Measurements from ENCODE around the gene ATP8B4.

Gene ATP8B4

GRCh38 chr15:50059883-50060282, 59.1 kb downstream of the ATP8B4 start:
- peak; percentile 66 for DNase-seq

- DNase-seq, result no peak
These were observed 59.7 kb downstream of the ATP8B4 start for GRCh38 chr15:50059203-50059772.

GRCh38 chr15:50057905-50058639, 61.0 kb downstream of the ATP8B4 start:
- no peak for DNase-seq

DNA sequence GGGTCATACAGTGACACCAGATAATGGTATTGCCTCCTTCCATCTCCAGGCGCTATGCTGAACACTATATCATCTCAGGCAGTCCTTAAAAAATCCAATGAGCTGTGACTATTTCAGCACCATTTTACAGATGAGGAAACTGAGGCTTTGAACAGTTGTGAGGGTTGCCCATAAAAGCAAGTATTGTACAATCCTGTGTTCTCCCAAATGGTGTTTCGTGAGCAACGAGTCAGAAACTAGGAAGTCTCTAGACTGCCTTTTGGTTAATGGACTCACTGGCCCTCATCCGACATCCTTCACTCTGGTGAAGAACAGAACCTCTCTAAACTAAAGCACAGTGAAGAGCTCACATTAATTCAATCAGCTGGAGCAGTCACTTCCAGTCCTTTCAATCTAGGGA, 61.8 kb downstream of the ATP8B4 start:
- peak; percentile 69 for DNase-seq

- DNase-seq, result peak; percentile 55
These were observed 63.3 kb downstream of the ATP8B4 start for GRCh38 chr15:50055750-50056157.

- peak; percentile 81 for DNase-seq
These were observed 63.7 kb downstream of the ATP8B4 start for GRCh38 chr15:50055332-50055731.

DNA sequence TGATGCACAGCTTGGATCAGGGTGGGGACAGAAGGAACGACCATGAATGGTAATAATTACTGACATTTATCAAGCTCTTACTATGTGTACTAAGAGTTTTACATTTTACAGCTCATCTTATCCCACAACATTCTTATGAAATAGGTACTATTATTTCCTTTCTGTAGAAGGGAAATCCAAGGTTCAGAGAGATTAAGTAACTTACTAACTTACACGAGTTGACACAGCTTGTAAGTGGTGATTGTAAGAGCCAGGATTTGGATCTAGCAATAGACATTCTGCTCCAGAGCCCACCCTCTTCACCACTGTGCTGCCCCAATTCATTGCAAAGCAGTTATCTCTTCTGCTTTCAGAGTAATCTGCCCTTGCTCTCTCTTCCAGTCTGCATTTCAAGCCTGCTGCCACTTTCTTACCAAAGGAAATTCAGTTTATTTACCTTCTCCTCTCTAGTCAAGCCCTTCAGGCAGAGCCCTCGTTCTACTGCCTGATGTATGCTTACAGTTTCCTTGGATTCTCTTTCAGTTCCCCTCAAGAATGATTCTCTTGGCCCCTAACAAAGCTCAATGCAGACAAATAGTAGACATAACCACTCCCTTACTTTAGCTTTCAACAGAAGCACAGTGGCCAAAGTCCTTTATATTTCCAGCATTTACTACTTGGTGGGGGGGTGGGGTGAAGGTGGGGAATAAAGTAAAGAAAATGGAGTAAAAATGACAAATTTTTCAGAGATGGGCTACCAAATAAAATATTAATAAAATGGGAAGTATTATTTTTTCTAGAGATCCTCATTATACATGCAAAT, 65.8 kb downstream of the ATP8B4 start:
- peak; percentile 55 for DNase-seq

DNA sequence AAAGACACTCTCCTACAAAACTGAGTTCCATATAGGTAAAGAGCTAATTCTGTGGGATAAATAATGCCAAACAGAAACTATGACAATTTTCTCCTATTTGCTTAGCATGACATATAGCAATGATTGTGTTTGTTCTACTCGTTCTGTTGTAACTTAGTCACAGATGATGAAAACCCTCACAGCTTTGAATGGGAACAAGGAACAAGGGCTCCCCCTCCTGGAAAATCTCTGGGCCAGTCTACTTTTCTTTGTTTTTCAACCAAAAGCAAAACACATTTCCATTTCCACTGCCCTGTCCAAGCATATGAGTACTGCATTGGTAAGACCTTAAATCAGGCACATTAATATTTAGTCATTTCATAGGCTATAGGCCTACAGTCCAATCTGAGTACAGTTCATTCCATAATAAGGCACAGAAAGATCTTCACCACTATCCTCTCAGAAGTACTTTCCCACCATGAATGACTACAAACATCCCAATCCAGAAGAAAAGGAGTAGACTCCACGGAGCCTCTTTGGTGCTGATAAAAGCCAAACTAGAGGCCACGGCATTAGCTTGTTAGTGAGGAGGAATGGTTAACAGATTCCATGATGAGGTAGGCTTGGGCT, 67.1 kb downstream of the ATP8B4 start:
- peak; percentile 84 for DNase-seq

DNA sequence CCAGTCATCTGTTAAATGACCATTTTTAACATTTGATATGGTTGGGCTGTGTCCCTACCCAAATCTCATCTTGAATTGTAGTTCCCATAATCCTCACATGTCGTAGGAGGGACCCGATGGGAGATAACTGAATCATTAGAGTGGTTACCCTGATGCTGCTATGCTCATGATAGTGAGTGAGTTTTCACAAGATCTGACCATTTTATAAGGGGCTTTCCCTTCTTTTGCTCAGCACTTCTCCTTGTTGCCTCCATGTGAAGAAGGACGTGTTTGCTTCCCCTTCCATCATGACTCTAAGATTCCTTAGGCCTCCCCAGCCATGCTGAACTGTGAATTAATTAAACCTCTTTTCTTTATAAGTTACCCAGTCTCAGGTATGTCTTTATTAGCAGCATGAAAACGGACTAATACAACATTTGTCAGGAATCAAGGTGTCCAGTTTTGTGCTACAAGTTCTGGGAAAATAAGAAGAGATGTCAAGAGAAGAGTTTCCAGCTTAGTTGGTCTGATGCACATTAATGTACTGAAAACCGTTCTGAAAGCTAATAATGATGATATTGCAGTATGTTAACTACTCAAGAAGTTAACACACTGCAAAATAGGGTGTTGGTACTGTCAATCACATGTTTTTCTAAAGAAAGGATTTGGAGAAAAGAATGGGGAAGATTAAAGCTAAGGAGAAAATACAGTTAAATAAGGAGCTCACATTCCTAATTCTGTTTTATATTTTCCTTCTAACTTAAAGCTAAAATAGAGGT, 67.9 kb downstream of the ATP8B4 start:
- DNase-seq, result peak; percentile 68

GRCh38 chr15:50049871-50050270, 69.2 kb downstream of the ATP8B4 start:
- DNase-seq, result no peak

- no peak for DNase-seq
These were observed 72.2 kb downstream of the ATP8B4 start for GRCh38 chr15:50046867-50047266.

DNA sequence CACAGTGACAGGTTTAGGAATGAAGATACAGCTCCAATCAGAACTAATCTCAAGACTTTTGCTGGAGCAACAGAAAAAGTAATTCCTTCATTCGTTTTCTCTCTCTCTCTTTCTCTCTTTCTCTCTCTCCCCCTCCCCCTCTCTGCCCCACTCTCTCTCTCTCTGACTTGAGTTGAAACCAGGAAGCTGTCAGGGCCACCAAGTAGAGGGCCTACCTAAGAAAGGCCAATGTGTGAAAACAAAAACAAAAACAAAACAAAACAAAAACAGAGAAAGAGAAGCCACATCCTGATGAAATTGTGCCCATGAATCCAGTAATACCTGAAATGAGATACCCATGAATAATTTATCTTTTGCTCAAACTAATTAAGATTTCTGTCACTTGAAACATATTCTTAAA, 72.9 kb downstream of the ATP8B4 start:
- DNase-seq, result no peak

DNA sequence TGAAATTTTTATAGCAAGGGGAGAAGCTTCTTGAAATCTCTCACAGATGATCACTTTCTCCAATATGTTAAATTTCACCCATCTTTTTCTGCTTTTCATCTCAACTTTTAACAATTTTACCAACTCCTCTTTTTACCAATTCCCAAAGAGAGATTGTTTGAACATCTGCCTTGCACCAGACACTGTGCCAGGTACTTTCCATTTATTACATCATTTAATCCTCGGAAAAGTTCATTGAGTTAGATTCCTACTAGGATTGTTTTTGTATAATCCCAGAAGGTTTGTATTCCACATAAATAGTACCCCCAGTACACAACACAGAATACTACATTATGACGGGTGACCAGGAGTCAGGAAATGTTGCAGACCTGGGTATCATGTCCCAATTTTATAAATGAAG, 74.1 kb downstream of the ATP8B4 start:
- no peak for DNase-seq

DNA sequence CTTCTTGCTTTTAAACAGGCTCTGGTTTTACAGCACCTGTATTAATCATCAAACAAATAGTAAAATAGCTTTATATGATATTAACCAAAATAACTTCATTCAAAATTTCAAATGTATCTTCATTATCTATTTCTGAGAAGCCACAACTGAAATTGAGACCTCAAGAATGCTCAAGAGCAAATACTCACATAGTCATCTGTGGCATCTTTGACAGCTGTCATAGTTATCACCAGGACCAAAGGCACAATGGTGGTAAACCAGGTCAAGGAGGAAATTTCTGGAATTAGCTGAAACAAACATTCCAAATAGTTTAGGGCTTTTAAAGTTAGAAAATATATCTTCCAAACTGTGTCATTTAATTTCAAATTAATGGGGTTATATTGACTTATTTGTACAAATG, 74.6 kb downstream of the ATP8B4 start:
- no peak for DNase-seq

- no peak for DNase-seq
These were observed 76.3 kb downstream of the ATP8B4 start for GRCh38 chr15:50042775-50043174.

- no peak for DNase-seq
These were observed 88.6 kb downstream of the ATP8B4 start for GRCh38 chr15:50030456-50030855.

GRCh38 chr15:50028326-50028725, 90.7 kb downstream of the ATP8B4 start:
- DNase-seq, result no peak

DNA sequence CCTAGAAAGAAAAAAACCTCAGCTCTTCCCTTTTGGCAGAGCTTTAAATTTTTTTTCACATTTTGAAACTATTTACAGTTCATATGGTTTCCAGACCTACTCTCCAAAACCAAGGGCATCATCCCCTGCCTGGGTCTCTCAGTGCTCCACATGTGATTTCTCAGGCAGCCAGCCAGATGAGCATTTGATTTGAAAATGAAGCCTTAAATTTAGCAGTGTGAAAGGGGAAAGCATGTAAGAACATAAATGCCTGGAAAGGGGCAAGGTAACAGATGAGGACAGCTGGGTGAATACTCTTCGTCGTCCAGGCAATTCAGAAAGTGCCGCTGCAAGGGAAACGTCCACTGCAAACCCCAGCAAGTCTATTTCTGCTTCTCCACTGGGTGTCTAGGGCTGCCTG, 94.8 kb downstream of the ATP8B4 start:
- no peak for DNase-seq

DNA sequence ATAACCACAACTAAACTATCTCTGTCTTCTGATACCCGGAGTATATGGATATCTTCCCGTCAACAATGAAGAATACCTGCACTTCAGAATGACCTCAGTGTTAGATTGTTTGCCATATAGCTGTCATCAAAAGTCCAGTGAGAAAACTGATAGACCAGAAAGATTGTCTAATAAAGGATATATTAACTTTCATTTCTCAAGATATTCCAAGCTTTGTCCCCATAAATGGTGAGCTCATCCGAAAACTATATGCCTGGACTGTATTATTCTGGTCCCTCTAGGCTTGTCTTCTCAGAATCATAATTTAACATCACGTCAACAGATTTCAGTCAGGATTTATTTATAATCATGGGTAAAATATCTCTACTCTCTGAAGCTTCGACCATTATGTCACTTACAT, 100.5 kb downstream of the ATP8B4 start:
- DNase-seq, result no peak

DNA sequence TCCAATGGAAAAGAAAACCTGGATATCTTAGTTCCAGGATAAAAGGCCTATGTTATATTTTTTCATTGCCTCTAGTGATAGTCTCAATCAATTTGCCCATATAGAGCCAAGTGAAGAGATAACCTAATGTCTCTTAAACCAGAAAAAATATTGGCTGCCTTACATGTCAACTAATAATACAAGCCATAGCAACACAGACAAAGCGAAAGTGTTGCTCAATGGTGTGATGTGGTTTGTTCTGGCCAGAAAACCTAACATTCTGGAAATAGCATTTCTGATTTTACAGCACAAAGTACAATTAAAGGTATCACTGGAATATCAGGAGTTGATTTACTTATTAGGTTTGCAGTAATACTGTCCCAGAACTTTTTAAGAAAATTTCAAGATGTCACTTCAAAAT, 101.5 kb downstream of the ATP8B4 start:
- DNase-seq, result no peak

DNA sequence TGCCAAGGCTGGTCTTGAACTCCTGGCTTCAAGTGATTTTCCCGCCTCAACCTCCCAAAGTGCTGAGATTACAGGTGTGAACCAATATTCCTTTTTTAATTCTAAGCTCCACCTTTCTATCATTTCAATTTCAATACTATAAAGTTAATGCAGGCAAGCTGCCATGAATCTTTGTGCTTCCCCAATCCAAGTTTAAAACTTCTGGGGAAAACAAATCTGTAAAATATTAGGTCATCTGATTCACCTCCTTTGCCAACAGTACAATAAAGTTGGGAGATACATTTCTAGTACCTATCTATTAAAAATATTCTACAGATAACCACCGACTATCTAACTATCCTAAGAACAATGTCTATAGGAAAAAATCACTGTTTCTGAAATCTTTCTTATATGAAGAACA, 102.1 kb downstream of the ATP8B4 start:
- no peak for DNase-seq

- DNase-seq, result no peak
These were observed 106.2 kb downstream of the ATP8B4 start for GRCh38 chr15:50012790-50013189.

- no peak for DNase-seq
These were observed 109.4 kb downstream of the ATP8B4 start for GRCh38 chr15:50009634-50010033.

All from inflammatory macrophage treated with lipopolysaccharide for 4 hours (primary cell).